ENCODE results near the gene CEP78. TPM values are rescaled to one million over a fixed set of nuclear protein-coding genes. Genes with fewer than 3 reads are reported as not detected.
A peak's percentile ranks its signal among the peaks of the same experiment; 100 is the strongest.

CEP78 gene
- total and polyA plus RNA-seq, 7 donors, result 1.8 to 4.3 (median 3.0) TPM

GRCh38 chr9:78272307-78272706, 36.4 kb downstream of the CEP78 start:
- Histone ChIP-seq H3K27ac (no peak overlapping the region), H3K36me3 (ENCODE audit: insufficient read depth in 1 of 2, low read depth in 1 of 2) (peaks cover 0 to 27% of the 10 kb centered on the region in 2 donors), H3K9me3 (no peaks in the 10 kb centered on the region), H3K4me1 (no peaks in the 10 kb centered on the region), H3K27me3 (ENCODE audit: insufficient read depth in 3 of 3, low read length in 2 of 3) (no peaks in the 10 kb centered on the region), H3K4me3 (no peak overlapping the region)
- intact Hi-C loops (cut with DNase I), result no loop called here
- DNase-seq (no peak), ATAC-seq (no peak)
- no peak for TF ChIP-seq CTCF (IDR thresholded peaks at IDR 0.05)

GRCh38 chr9:78273761-78274160, 37.9 kb downstream of the CEP78 start:
- H3K4me1 ChIP-seq, result no peaks in the 10 kb centered on the region
- peaks cover 0 to 16% of the 10 kb centered on the region in 2 donors for H3K36me3 ChIP-seq (ENCODE audit: insufficient read depth in 1 of 2, low read depth in 1 of 2)
- DNase-seq (no peak), ATAC-seq (no peak)
- intact Hi-C loops (cut with DNase I), result no loop called here
- no peak for TF ChIP-seq CTCF (IDR thresholded peaks at IDR 0.05)
- no peaks in the 10 kb centered on the region for H3K9me3 ChIP-seq
- no peaks in the 10 kb centered on the region for H3K27me3 ChIP-seq (ENCODE audit: insufficient read depth in 3 of 3, low read length in 2 of 3)
- WGBS, 3 donors, result 93% methylated on average over 3 of the region's 3 CpGs
- H3K4me3 ChIP-seq, result no peak overlapping the region
- H3K27ac ChIP-seq, result no peak overlapping the region

GRCh38 chr9:78278177-78278777, 42.4 kb downstream of the CEP78 start:
- ATAC-seq (peak in 3 of 4 donors; percentile 49 to 67 (median 65)), DNase-seq (no peak)
- 48 to 64% (median 51%) methylated on average over 5 of the region's 5 CpGs for WGBS, 3 donors
- Histone ChIP-seq H3K36me3 (ENCODE audit: insufficient read depth in 1 of 2, low read depth in 1 of 2) (no peaks in the 10 kb centered on the region), H3K4me3 (no peak overlapping the region), H3K27ac (no peak overlapping the region), H3K27me3 (ENCODE audit: insufficient read depth in 3 of 3, low read length in 2 of 3) (no peaks in the 10 kb centered on the region), H3K4me1 (peaks cover 7% of the 10 kb centered on the region), H3K9me3 (no peaks in the 10 kb centered on the region)
- intact Hi-C loops (cut with DNase I), result no loop called here
- no peak for TF ChIP-seq CTCF (IDR thresholded peaks at IDR 0.05)

- Histone ChIP-seq H3K4me1 (peaks cover 7% of the 10 kb centered on the region), H3K36me3 (ENCODE audit: insufficient read depth in 1 of 2, low read depth in 1 of 2) (no peaks in the 10 kb centered on the region), H3K4me3 (no peak overlapping the region), H3K27me3 (ENCODE audit: insufficient read depth in 3 of 3, low read length in 2 of 3) (no peaks in the 10 kb centered on the region), H3K27ac (no peak overlapping the region), H3K9me3 (no peaks in the 10 kb centered on the region)
- no peak for ATAC-seq
- intact Hi-C loops (cut with DNase I), result no loop called here
- DNase-seq, result no peak
- WGBS, 3 donors, result 40 to 81% (median 57%) methylated on average over 1 of the region's 1 CpG
- TF ChIP-seq CTCF (IDR thresholded peaks at IDR 0.05), result no peak
These were observed 42.9 kb downstream of the CEP78 start for GRCh38 chr9:78278801-78279200.
